ENCODE measurements around the gene EPHA3. TPM values are rescaled to one million over a fixed set of nuclear protein-coding genes. Genes with fewer than 3 reads are reported as not detected.

The EPHA3 gene
- total and polyA plus RNA-seq, 9 of the 15 experiments (the other 6 are each of a cell fraction or from before 2014, with no cell fraction given): not detected

- TF ChIP-seq, protein P1, sequence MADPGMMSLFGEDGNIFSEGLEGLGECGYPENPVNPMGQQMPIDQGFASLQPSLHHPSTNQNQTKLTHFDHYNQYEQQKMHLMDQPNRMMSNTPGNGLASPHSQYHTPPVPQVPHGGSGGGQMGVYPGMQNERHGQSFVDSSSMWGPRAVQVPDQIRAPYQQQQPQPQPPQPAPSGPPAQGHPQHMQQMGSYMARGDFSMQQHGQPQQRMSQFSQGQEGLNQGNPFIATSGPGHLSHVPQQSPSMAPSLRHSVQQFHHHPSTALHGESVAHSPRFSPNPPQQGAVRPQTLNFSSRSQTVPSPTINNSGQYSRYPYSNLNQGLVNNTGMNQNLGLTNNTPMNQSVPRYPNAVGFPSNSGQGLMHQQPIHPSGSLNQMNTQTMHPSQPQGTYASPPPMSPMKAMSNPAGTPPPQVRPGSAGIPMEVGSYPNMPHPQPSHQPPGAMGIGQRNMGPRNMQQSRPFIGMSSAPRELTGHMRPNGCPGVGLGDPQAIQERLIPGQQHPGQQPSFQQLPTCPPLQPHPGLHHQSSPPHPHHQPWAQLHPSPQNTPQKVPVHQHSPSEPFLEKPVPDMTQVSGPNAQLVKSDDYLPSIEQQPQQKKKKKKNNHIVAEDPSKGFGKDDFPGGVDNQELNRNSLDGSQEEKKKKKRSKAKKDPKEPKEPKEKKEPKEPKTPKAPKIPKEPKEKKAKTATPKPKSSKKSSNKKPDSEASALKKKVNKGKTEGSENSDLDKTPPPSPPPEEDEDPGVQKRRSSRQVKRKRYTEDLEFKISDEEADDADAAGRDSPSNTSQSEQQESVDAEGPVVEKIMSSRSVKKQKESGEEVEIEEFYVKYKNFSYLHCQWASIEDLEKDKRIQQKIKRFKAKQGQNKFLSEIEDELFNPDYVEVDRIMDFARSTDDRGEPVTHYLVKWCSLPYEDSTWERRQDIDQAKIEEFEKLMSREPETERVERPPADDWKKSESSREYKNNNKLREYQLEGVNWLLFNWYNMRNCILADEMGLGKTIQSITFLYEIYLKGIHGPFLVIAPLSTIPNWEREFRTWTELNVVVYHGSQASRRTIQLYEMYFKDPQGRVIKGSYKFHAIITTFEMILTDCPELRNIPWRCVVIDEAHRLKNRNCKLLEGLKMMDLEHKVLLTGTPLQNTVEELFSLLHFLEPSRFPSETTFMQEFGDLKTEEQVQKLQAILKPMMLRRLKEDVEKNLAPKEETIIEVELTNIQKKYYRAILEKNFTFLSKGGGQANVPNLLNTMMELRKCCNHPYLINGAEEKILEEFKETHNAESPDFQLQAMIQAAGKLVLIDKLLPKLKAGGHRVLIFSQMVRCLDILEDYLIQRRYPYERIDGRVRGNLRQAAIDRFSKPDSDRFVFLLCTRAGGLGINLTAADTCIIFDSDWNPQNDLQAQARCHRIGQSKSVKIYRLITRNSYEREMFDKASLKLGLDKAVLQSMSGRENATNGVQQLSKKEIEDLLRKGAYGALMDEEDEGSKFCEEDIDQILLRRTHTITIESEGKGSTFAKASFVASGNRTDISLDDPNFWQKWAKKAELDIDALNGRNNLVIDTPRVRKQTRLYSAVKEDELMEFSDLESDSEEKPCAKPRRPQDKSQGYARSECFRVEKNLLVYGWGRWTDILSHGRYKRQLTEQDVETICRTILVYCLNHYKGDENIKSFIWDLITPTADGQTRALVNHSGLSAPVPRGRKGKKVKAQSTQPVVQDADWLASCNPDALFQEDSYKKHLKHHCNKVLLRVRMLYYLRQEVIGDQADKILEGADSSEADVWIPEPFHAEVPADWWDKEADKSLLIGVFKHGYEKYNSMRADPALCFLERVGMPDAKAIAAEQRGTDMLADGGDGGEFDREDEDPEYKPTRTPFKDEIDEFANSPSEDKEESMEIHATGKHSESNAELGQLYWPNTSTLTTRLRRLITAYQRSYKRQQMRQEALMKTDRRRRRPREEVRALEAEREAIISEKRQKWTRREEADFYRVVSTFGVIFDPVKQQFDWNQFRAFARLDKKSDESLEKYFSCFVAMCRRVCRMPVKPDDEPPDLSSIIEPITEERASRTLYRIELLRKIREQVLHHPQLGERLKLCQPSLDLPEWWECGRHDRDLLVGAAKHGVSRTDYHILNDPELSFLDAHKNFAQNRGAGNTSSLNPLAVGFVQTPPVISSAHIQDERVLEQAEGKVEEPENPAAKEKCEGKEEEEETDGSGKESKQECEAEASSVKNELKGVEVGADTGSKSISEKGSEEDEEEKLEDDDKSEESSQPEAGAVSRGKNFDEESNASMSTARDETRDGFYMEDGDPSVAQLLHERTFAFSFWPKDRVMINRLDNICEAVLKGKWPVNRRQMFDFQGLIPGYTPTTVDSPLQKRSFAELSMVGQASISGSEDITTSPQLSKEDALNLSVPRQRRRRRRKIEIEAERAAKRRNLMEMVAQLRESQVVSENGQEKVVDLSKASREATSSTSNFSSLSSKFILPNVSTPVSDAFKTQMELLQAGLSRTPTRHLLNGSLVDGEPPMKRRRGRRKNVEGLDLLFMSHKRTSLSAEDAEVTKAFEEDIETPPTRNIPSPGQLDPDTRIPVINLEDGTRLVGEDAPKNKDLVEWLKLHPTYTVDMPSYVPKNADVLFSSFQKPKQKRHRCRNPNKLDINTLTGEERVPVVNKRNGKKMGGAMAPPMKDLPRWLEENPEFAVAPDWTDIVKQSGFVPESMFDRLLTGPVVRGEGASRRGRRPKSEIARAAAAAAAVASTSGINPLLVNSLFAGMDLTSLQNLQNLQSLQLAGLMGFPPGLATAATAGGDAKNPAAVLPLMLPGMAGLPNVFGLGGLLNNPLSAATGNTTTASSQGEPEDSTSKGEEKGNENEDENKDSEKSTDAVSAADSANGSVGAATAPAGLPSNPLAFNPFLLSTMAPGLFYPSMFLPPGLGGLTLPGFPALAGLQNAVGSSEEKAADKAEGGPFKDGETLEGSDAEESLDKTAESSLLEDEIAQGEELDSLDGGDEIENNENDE (IDR thresholded peaks at IDR 0.05; ENCODE audit: low read depth, low read length): no peak
- TF ChIP-seq HDAC3 (IDR thresholded peaks at IDR 0.05; ENCODE audit: borderline replicate concordance, partially characterized antibody) (no peak), SREBF2 (CRISPR knock-in tag; IDR thresholded peaks at IDR 0.05) (no peak), GTF2E2 (tag; IDR thresholded peaks at IDR 0.05) (no peak), IRF2 (CRISPR knock-in tag; IDR thresholded peaks at IDR 0.05) (no peak), TFE3 (CRISPR knock-in tag; IDR thresholded peaks at IDR 0.05) (no peak)
- TF ChIP-seq, protein P2, sequence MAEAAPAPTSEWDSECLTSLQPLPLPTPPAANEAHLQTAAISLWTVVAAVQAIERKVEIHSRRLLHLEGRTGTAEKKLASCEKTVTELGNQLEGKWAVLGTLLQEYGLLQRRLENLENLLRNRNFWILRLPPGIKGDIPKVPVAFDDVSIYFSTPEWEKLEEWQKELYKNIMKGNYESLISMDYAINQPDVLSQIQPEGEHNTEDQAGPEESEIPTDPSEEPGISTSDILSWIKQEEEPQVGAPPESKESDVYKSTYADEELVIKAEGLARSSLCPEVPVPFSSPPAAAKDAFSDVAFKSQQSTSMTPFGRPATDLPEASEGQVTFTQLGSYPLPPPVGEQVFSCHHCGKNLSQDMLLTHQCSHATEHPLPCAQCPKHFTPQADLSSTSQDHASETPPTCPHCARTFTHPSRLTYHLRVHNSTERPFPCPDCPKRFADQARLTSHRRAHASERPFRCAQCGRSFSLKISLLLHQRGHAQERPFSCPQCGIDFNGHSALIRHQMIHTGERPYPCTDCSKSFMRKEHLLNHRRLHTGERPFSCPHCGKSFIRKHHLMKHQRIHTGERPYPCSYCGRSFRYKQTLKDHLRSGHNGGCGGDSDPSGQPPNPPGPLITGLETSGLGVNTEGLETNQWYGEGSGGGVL (CRISPR knock-in tag; IDR thresholded peaks at IDR 0.05): no peak
Measured at GRCh38 chr3:89436846-89437245, 329.4 kb downstream of the EPHA3 start (continued).

Measured in K562 (cell line).